H54 (cell line): ENCODE measurements around the gene CAMSAP1.
"Not testable (repeated sequence)": the region's sequence is repeated elsewhere in the genome, so short reads cannot be mapped to it uniquely, and the experiment has no call there.

Experiments used
- DNase-seq: peaks from one replicate; pipeline ENCODE4 v3.0.0; 2011; ENCODE audit warnings: low spot score, mixed read lengths; ENCODE audit not compliant: insufficient read length
- FAIRE-seq: peaks from 3 replicates; lab custom pipeline; 2011; peaks lifted over from hg19 to GRCh38; lab: Jason Lieb, UNC
- POLR2A ChIP-seq: IDR thresholded peaks from 2 replicates; pipeline ENCODE4 v1.6.1; 2011; ENCODE audit warnings: low read depth, mild to moderate bottlenecking, low read length

The CAMSAP1 gene

GRCh38 chr9:135903786-135904520, 3.4 kb downstream of the CAMSAP1 start:
- DNase-seq (no peak), FAIRE-seq (no peak)
- no peak for TF ChIP-seq POLR2A

DNA sequence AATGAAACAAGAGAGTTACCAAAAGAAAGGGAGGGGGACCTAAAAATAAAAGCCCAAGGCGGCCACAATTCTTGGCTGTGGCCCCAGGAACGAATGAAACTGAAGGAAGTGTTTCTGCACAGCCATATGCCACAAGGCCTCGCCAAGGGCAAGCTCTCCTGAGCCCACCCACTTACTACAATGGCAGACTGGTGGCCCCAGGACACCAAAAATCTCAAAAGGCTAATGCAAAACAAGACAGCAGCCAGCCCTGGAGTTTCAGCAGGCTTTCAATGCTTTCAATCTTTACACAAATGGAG, 4.0 kb downstream of the CAMSAP1 start:
- DNase-seq (no peak), FAIRE-seq (no peak)
- TF ChIP-seq POLR2A = no peak

GRCh38 chr9:135902655-135903357, 4.5 kb downstream of the CAMSAP1 start:
- no peak for DNase-seq
- no peak for FAIRE-seq
- TF ChIP-seq POLR2A = no peak

DNA sequence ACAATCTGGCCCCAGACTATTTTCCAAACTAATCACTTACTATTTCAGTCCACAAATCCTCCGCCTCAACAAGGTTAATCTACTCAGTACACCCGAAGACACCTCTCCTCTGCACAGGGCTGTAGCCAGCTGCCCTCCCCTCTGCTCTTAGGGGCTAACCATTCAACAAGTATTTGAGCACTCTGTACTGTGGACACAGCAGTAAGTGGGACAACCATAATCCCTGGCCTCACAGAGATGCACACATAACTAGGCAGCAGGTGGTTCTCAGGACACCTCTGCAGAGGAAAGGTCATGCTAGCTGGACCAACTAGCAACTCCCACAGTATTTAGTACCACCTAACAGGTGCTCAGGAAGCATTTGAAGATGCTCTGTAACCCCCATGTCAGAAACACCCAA, 5.5 kb downstream of the CAMSAP1 start:
- no peak for TF ChIP-seq POLR2A
- DNase-seq = no peak
- no peak for FAIRE-seq

DNA sequence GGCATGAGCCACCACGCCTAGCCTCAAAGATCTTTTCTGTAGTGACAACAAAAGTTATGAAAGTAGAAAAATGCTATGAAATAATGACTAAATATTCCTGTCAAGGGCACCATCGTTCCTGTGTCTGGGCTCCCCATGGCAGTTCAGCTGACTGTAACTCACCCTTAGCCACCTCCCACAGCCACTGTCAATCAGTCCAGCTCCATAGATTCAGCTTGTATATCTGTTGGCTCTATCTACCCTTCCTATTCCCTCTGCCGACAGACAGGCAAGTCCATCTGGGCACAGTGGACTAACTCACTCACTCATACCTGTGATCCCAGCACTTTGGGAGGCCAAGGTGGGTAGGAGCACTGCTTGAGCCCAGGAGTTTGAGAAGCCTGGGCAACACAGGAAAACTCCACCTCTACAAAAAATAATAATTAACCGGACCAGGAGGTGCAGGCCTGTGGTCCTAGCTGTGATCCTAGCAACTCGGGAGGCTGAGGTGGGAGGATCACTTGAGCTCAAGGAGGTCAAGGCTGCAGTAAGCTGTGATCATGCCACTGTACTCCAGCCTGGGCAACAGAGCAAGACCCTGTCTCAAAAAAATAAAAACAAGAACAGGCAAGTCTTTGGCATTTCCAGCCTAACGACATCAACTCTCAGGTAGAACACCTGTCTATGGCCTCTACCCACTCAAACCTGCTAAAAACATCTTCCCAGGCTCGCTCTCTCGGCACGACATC, 6.2 kb downstream of the CAMSAP1 start:
- FAIRE-seq (no peak), DNase-seq (no peak)
- TF ChIP-seq POLR2A = no peak

DNA sequence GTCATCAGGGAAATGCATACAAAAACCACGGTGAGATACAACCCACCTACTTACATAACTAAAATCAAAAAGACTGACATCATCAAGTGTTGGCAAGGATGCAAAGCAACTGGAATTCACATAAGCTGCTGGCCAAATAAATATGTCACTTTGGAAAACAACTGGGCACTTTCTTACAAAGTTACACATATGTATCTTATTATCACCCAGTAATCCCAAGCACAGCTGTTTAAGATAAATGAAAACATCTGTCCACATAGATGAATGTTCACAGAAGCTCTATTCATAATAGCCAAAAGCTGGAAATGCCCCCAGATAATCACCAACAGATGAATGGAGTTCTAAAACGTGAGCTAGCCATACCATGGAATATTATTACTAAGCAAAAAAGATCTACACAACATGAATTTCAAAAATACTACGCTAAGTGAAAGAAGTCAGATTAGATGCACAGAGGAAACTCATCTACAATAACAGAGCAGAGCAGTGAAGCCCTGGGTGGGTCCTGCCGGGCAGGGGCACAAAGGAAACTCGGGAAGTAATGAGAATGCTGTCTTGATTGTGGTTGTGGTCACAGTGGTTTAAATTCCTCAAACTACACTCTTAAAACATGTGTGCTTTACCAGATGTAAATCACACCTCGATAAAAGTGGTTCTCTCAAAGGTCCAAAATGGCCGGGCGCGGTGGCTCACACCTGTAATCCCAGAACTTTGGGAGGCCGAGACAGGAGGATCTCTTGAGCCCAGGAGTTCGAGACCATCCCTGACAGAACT, 8.5 kb downstream of the CAMSAP1 start:
- FAIRE-seq (no peak), DNase-seq (no peak)
- no peak for TF ChIP-seq POLR2A

DNA sequence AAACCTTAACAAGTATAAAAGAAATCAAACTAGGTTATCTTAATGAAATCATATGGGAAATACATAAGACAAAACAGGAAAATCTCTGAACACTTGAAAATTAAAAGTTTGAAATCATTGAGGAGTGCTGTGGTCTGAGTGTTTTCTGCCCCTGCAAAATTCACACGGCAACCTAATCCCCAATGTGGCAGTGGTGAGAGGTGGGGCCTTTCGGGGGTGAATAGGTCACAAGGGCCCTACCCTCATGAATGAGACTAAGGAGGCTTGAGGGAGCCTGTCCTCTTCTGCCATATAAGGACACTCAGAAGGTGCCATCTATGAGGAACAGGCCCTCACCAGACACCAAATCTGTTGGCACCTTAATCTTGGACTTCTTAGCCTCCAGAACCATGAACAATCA, 10.7 kb downstream of the CAMSAP1 start:
- FAIRE-seq = no peak
- no peak for TF ChIP-seq POLR2A
- no peak for DNase-seq

DNA sequence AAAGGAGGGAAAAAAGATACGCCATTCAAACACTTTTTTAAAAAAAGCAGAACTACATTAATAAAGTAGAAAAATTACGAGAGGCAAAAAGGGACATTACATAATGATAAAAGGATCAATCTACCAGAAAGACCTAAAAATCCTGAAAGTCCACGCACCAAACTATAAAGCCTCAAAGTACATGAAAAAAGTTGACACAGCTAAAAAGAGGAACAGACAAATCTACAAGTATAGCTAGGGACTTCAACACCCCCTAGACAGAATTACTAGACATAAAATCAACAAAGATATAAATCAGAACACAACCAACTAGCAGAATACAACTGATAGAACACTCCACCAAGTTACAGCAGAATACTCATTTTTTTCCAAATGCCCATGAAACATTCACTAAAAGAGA, 11.1 kb downstream of the CAMSAP1 start:
- DNase-seq = no peak
- TF ChIP-seq POLR2A = no peak
- FAIRE-seq = no peak

GRCh38 chr9:135895202-135895848, 12.0 kb downstream of the CAMSAP1 start:
- FAIRE-seq (no peak), DNase-seq (no peak)
- TF ChIP-seq POLR2A = no peak

GRCh38 chr9:135893104-135893503, 14.2 kb downstream of the CAMSAP1 start:
- no peak for DNase-seq
- no peak for TF ChIP-seq POLR2A
- no peak for FAIRE-seq

GRCh38 chr9:135892327-135892726, 15.0 kb downstream of the CAMSAP1 start:
- FAIRE-seq, DNase-seq: not testable (repeated sequence)

DNA sequence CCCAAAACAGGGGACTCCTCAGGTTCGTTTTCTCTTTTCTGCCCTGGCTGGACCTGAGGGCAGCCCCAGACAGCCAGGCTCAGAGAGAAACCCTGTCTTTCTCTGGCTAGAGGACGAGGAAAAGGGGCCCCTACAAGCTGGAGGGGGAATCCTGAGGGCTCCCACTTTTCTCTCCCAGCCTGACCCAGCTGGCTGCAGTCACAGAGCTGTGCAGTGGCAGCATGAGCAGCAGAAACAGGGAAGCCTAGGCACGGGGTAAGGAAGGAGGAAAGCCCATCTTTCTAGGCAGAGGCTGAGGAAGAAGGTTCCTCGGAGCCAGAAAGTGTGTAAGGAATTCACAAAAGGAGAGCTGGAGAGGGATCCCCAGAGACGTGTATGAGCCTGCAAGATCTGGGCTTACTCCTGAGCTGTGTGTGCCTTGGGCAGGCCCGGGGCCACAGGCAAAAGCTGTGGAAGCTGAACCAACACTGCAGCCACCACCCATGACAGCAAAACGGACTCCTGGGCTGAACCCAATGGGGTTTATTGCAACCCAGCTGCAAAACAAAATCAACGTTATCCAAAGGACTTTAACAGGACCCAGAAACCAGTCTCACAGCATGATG, 16.2 kb downstream of the CAMSAP1 start:
- TF ChIP-seq POLR2A = no peak
- no peak for DNase-seq
- no peak for FAIRE-seq
